Pancreas (tissue), 10 donors: ENCODE measurements around the gene LBH. TPM values are rescaled to one million over a fixed set of nuclear protein-coding genes. Genes with fewer than 3 reads are reported as not detected.

Source experiments
- ATAC-seq, 4 donors: fragments of 200-7000 bp; cut with Tn5 transposase; one replicate each; pipeline versions ENCODE4 v1.8.0 to v1.9.1; 2020; ENCODE audit warnings: mild to moderate bottlenecking in 4 of 4, moderate library complexity in 4 of 4
- DNase-seq, 6 donors: peaks; one replicate each; pipeline ENCODE4 v3.0.0-alpha.2; 2020
- FAIRE-seq: peaks from 2 replicates; lab custom pipeline; 2012; peaks lifted over from hg19 to GRCh38; lab: Jason Lieb, UNC
- H3K27ac ChIP-seq, 4 donors: fragments of 200-600 bp; sonication (generic); 1 replicate in 3 of 4; 2 replicates in 1 of 4; pipeline versions ENCODE4 v1.5.0 to v1.8.0; 2020
- H3K27me3 ChIP-seq, 4 donors: fragments of 200-600 bp; one replicate each; pipeline ENCODE4 v1.8.0; 2021
- H3K36me3 ChIP-seq, 3 donors: fragments of 200-600 bp; sonication (generic) in 1 of 3; one replicate each; pipeline versions ENCODE4 v1.5.0 to v1.8.0; 2020 to 2021
- H3K4me1 ChIP-seq, 3 donors: fragments of 200-600 bp; one replicate each; pipeline ENCODE4 v1.8.0; 2021
- H3K4me3 ChIP-seq, 4 donors: fragments of 200-600 bp; sonication (generic) in 2 of 4; one replicate each; pipeline versions ENCODE4 v1.5.0 to v1.8.0; 2020 to 2021
- H3K9me3 ChIP-seq, 4 donors: fragments of 200-600 bp; one replicate each; pipeline ENCODE4 v1.8.0; 2021
- CTCF ChIP-seq, 4 donors: fragments of 200-600 bp; sonication (generic) in 3 of 4; IDR thresholded peaks; one replicate each; pipeline versions ENCODE4 v1.5.0 to v1.8.0; 2021; ENCODE audit warnings: antibody characterized with exemption in 4 of 4
- WGBS, 2 donors: extraction: QIAGEN DNeasy Blood & Tissue Kit; methylation state at CpG; one replicate each; pipeline ENCODE4 v1.1.7; 2013; 5-methylcytosine and 5-hydroxymethylcytosine counted together
- intact Hi-C, 3 donors: fragments of 100-400 bp; cut with DNase I; formaldehyde crosslinking; loops; one replicate each; pipeline versions ENCODE4 v1.11.1 to v1.14.2; 2022
- polyA plus RNA-seq, 2 donors: library from polyadenylated mRNA; stranded (reverse); fragments of 200-250 nt; gene quantifications; one replicate each; pipeline ENCODE4 v1.2.3, GENCODE V29; 2013
- total RNA-seq, 6 donors: library from RNA; stranded (reverse); fragmentation: NEBNext Ultra II Directional in 4 of 6; extraction: Animal tissue kit (Norgen Biotek cat#: 25700) in 4 of 6; gene quantifications; one replicate each; pipeline versions ENCODE4 v1.2.1 to v1.2.4, GENCODE V29; 2021 to 2023
- donor health status: healthy with polysubstance abuse.
- donor health status: DM: no; HTN: no; CAD: no; lungs with moderate emphysema.
- donor health status: DM: no; HTN: no; CAD: no.
- donor health status: control.
- donor health status: control.
- donor health status: Bipolar disorder and iron deficiency.
- donor health status: DM: yes; HTN: yes; CAD: no.
- donor health status: DM: no; HTN: no; CAD: no.
- donor health status: DM: no; HTN: no; CAD: no.
- donor health status: DM: yes; HTN: yes; CAD: no.

The LBH gene
- total and polyA plus RNA-seq, 8 donors: 4.1 to 26.9 (median 7.4) TPM

DNA sequence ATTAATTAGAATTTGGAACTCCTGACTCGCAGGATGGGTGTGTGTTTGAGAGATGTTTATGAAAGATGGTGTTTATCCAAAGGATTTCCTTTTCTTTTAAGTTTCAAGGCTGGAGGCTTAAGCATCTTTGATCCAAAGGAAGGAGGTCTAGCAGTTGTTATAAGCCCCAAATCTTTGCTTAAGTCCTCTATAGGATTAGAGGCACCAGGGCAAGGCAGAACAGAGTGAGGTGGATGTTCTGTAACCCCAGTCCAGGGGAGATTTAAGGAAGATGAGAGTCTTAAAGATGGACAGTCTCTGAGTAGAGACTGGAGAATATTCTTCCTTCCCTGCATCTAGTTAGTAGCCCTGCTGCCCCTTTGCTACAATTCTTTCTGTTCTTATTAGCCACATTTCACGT, 17.5 kb downstream of the LBH start:
- no peaks in the 10 kb centered on the region for H3K9me3 ChIP-seq
- DNase-seq (no peak), ATAC-seq (no peak), FAIRE-seq (no peak)
- intact Hi-C loops: no loop called here
- H3K27me3 ChIP-seq: no peaks in the 10 kb centered on the region
- WGBS, 2 donors: 91 to 92% methylated on average over 2 of the region's 2 CpGs
- peaks cover 14 to 20% (median 20%) of the 10 kb centered on the region in 3 donors for H3K4me1 ChIP-seq
- no peaks in the 10 kb centered on the region for H3K36me3 ChIP-seq
- no peak overlapping the region for H3K27ac ChIP-seq
- H3K4me3 ChIP-seq: no peak overlapping the region
- no peak for TF ChIP-seq CTCF (IDR thresholded peaks at IDR 0.05)

- H3K4me3 ChIP-seq: no peak overlapping the region
- H3K27ac ChIP-seq: no peak overlapping the region
- no peaks in the 10 kb centered on the region for H3K27me3 ChIP-seq
- no peak for TF ChIP-seq CTCF (IDR thresholded peaks at IDR 0.05)
- peaks cover 19 to 24% (median 23%) of the 10 kb centered on the region in 3 donors for H3K4me1 ChIP-seq
- no peaks in the 10 kb centered on the region for H3K36me3 ChIP-seq
- H3K9me3 ChIP-seq: no peaks in the 10 kb centered on the region
- ATAC-seq: no peak
- WGBS, 2 donors: 88 to 91% methylated on average over 7 of the region's 7 CpGs
- FAIRE-seq: no peak
- intact Hi-C loops: no loop called here
- no peak for DNase-seq
Observed at GRCh38 chr2:30249354-30249753, 18.0 kb downstream of the LBH start.

- no peaks in the 10 kb centered on the region for H3K36me3 ChIP-seq
- intact Hi-C loops: no loop called here
- DNase-seq (no peak), ATAC-seq (no peak), FAIRE-seq (no peak)
- H3K27ac ChIP-seq: no peak overlapping the region
- H3K9me3 ChIP-seq: no peaks in the 10 kb centered on the region
- H3K27me3 ChIP-seq: no peaks in the 10 kb centered on the region
- no peak for TF ChIP-seq CTCF (IDR thresholded peaks at IDR 0.05)
- H3K4me1 ChIP-seq: peaks cover 19 to 27% (median 24%) of the 10 kb centered on the region in 3 donors
- 94 to 96% methylated on average over 6 of the region's 6 CpGs for WGBS, 2 donors
- no peak overlapping the region for H3K4me3 ChIP-seq
Observed at GRCh38 chr2:30250421-30250820, 19.1 kb downstream of the LBH start.

DNA sequence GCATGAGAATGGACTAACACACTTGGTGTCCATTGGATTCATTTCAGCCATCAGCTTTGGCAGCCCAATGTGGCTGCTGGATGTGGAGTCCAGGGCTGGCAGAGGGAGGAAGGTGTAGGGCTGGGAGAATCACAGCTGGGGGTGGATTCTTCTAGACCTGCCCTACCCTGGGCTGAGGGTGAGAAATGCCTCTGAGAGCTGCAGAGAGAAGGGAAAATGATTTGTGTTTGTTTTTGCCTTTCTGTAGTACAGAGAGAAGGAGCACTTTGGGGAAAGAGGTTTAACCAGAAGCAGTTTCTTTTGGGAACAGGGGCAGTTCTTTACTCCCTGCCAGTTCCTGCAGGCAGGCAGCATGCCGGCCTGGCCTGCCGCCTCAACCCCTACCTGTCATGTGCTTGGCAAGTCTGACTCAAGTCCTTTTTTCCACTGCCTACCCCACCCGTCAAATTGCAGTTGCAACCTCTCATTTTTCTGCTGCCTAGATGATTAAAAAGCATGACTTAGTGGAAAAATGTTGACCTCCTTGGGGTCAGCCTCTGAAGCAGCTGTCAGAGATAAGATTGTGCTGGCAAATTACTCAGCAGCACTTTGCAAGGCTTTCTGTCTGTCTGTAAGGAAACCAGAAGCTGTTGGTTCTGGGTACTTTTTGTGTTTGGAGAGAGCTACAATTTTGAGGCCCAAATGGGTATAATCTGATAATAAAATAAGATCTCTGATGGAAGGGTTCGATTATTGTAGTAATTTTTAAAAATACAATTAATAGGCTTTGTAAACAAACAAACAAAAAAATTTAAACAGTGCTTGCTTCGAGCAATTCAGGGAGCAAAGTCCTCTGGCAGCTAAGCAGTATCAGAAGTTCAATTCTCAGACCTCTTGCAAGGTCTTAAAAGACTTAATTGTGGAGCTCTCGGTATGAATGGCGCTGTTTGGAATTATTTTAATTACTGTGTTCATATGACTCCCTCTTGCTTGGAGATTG, 21.7 kb downstream of the LBH start:
- Histone ChIP-seq H3K27me3 (no peaks in the 10 kb centered on the region), H3K4me1 (peaks cover 19 to 43% (median 36%) of the 10 kb centered on the region in 3 donors), H3K36me3 (no peaks in the 10 kb centered on the region), H3K9me3 (no peaks in the 10 kb centered on the region), H3K4me3 (no peak overlapping the region), H3K27ac (peak overlapping the region; percentile 12 to 85 (median 48))
- intact Hi-C loops: no loop called here
- peak in 4 of 6 donors; percentile 66 to 88 (median 74) for DNase-seq
- 6 to 11% methylated on average over 7 of the region's 7 CpGs for WGBS, 2 donors
- TF ChIP-seq CTCF (IDR thresholded peaks at IDR 0.05): no peak
- ATAC-seq: peak; percentile 76 to 85 (median 79)
- no peak for FAIRE-seq
